Osteocyte (in vitro differentiated cells): ENCODE data around the gene COPG1. TPM values are rescaled to one million over a fixed set of nuclear protein-coding genes. Genes with fewer than 3 reads are reported as not detected.
"Not testable (repeated sequence)": the region's sequence is repeated elsewhere in the genome, so short reads cannot be mapped to it uniquely, and the experiment has no call there.

ENCODE experiments used
- DNase-seq: peaks from one replicate; pipeline ENCODE4 v3.0.0; 2021; ENCODE audit warnings: mixed read lengths; ENCODE audit not compliant: unreplicated experiment; ENCODE audit errors: extremely low spot score
- H3K27ac Mint-ChIP-seq: one replicate; pipeline ENCODE4 v1.8.0; 2021; ENCODE audit warnings: mild to moderate bottlenecking, mixed read lengths; ENCODE audit not compliant: unreplicated experiment
- H3K27me3 Mint-ChIP-seq: one replicate; pipeline ENCODE4 v1.8.0; 2021; ENCODE audit warnings: mixed read lengths; ENCODE audit not compliant: unreplicated experiment
- H3K36me3 Mint-ChIP-seq: one replicate; pipeline ENCODE4 v1.8.0; 2021; ENCODE audit warnings: mixed read lengths; ENCODE audit not compliant: unreplicated experiment
- H3K4me1 Mint-ChIP-seq: one replicate; pipeline ENCODE4 v1.8.0; 2021; ENCODE audit warnings: mixed read lengths; ENCODE audit not compliant: unreplicated experiment
- H3K4me3 Mint-ChIP-seq: one replicate; pipeline ENCODE4 v1.8.0; 2021; ENCODE audit warnings: mild to moderate bottlenecking, moderate library complexity, mixed read lengths; ENCODE audit not compliant: unreplicated experiment
- H3K9me3 Mint-ChIP-seq: one replicate; pipeline ENCODE4 v1.8.0; 2021; ENCODE audit warnings: mixed read lengths; ENCODE audit not compliant: unreplicated experiment
- CTCF ChIP-seq: fragments of 200-600 bp; sonication (generic); IDR thresholded peaks from 2 replicates; pipeline ENCODE4 v1.5.0; 2021; ENCODE audit warnings: antibody characterized with exemption, mild to moderate bottlenecking, moderate library complexity
- total RNA-seq: library from RNA; stranded (reverse); gene quantifications from 2 replicates; pipeline ENCODE4 v1.2.1, GENCODE V29; 2021

Gene COPG1
- total RNA-seq, 1 donor from 2014 or later, result 249 TPM

GRCh38 chr3:129261894-129262293 lies 12.5 kb downstream of the COPG1 start:
- H3K9me3 Mint-ChIP-seq, result no peaks in the 10 kb centered on the region
- H3K4me3 Mint-ChIP-seq, result no peak overlapping the region
- no peaks in the 10 kb centered on the region for H3K27me3 Mint-ChIP-seq
- H3K36me3 Mint-ChIP-seq, result peaks cover 65% of the 10 kb centered on the region
- no peak for TF ChIP-seq CTCF
- H3K27ac Mint-ChIP-seq, result no peak overlapping the region
- DNase-seq, result no peak
- H3K4me1 Mint-ChIP-seq, result no peaks in the 10 kb centered on the region

DNA sequence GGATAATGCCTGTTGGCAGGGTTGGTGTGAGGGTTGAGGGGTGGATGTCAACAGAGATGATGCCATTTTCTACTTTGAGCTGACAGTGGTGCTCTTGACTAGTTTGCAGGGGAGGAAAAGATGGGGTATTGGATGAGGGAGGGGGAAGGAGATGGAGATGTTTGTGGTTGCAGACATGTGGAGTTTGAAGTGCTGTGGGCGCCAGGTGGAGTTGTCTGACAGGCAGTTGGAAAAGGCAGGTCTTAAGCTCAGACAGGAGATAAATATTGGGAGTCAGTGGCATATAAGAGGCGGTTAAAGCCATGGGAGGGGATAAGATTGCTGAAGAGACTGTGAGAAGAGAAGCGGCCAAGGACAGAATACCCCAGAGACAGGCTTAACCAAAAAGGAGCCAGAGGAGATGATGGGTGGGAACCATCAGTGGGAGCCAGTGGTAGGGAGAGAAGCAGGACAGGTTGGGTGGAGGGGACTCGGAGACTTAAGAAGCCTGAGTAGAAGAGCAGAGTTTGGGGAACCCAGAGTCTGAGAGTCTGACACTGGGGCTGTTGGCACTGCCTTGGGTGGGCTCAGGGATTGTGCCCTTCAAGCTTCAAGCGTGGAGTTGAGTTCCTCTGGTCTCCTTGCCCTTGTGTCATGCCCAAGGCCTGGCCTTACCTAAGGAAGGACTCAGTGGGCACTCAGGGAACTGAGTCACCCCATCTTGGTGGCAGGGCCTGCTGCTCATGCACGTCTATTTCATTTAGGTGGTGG lies 13.9 kb downstream of the COPG1 start:
- no peak for TF ChIP-seq CTCF
- no peak for DNase-seq
- Mint-ChIP-seq H3K9me3 (no peaks in the 10 kb centered on the region), H3K27me3 (no peaks in the 10 kb centered on the region), H3K36me3 (peaks cover 67% of the 10 kb centered on the region), H3K4me1 (no peaks in the 10 kb centered on the region), H3K27ac (no peak overlapping the region), H3K4me3 (no peak overlapping the region)

DNA sequence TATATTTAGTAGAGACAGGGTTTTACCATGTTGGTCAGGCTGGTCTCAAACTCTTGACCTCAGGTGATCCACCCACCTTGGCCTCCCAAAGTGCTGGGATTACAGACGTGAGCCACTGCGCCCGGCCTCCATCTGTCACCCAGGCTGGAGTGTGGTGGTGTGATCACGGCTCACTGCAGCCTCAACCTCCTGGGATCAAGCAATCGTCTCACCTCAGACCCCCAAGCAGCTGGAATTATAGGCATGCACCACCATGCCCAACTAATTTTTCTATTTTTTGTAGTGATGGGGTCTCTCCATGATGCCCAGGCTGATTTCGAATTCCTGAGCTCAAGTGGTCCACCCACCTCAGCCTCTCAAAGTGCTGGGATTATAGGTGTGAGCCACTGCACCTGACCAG lies 15.6 kb downstream of the COPG1 start:
- peaks cover 70% of the 10 kb centered on the region for H3K36me3 Mint-ChIP-seq
- not testable (repeated sequence) for H3K9me3 Mint-ChIP-seq, H3K27me3 Mint-ChIP-seq, DNase-seq, H3K4me3 Mint-ChIP-seq, H3K4me1 Mint-ChIP-seq, H3K27ac Mint-ChIP-seq

- no peak for DNase-seq
- H3K4me3 Mint-ChIP-seq, result no peak overlapping the region
- no peak for TF ChIP-seq CTCF
- no peaks in the 10 kb centered on the region for H3K27me3 Mint-ChIP-seq
- no peaks in the 10 kb centered on the region for H3K4me1 Mint-ChIP-seq
- H3K27ac Mint-ChIP-seq, result no peak overlapping the region
- H3K36me3 Mint-ChIP-seq, result peaks cover 69% of the 10 kb centered on the region
- no peaks in the 10 kb centered on the region for H3K9me3 Mint-ChIP-seq
These were observed 17.2 kb downstream of the COPG1 start for GRCh38 chr3:129266651-129267050.

DNA sequence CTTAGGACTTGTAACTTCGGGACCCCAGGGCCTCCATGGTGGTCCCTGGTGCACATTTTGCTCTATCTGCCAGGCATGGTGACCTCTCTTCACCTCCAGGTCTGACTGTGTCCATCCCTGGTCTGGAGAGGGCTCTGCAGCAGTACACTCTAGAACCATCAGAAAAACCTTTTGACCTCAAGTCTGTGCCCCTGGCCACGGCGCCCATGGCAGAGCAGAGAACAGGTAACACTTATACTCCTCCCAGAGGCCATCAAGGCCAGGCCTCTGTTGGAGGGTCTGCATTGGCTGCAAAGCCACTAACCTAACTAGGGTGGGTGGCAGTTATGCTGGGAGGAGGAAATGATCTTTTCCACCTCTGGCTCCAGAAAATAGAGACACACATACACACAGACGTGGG lies 19.0 kb downstream of the COPG1 start:
- H3K36me3 Mint-ChIP-seq, result peaks cover 69% of the 10 kb centered on the region
- no peaks in the 10 kb centered on the region for H3K4me1 Mint-ChIP-seq
- H3K4me3 Mint-ChIP-seq, result no peak overlapping the region
- H3K27me3 Mint-ChIP-seq, result no peaks in the 10 kb centered on the region
- no peaks in the 10 kb centered on the region for H3K9me3 Mint-ChIP-seq
- H3K27ac Mint-ChIP-seq, result no peak overlapping the region
- no peak for TF ChIP-seq CTCF
- DNase-seq, result no peak
